HG03342 (cell line): ENCODE results near the gene SORCS2.

Experiments used
- ATAC-seq: cut with Tn5 transposase; IDR thresholded peaks from one replicate; pipeline ENCODE4 v1.9.1; 2021; ENCODE audit warnings: mild to moderate bottlenecking, moderate library complexity; ENCODE audit not compliant: unreplicated experiment

SORCS2 gene

GRCh38 chr4:7638984-7639789, 446.8 kb downstream of the SORCS2 start:
- no peak for ATAC-seq

DNA sequence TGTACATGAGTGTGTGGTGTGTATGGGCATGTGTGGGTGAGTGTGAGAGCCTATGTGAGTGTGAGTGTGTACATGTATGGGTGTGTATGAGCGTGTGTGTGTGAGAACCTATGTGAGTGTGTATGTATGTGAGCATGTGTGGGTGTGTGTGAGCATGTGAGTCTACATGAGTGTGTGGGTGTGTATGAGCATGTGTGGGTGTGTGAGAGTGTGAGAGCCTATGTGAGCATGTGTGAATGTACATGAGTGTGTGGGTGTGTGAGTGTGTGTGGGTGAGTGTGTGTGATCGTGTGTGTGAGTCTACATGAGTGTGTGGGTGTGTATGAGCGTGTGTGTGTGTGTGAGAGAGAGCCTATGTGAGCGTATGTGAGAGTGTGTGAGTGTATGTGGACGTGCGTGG, 447.8 kb downstream of the SORCS2 start:
- ATAC-seq: no peak

- no peak for ATAC-seq
These were observed 449.4 kb downstream of the SORCS2 start for GRCh38 chr4:7641712-7642111.

GRCh38 chr4:7642741-7643458, 450.6 kb downstream of the SORCS2 start:
- no peak for ATAC-seq

DNA sequence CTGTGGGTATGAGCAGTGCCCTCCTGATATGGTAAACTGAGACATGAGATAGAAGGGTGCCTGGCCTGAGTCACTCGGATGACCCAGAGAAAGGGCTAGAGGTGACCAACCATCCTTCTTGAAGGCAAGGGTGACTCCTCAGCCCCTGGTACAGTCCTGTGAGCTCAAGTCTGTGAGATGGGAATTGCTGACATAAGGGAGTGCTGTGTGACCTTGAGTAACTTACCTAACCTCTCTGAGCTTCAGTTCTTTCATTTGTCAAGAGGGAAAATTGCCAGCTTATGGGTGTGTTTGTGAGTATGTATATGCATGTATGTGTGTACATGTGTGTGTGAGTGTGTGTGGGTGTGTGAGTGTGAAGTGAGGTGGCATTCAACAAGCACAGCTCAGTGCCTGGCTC, 452.8 kb downstream of the SORCS2 start:
- no peak for ATAC-seq

GRCh38 chr4:7645956-7646355, 453.6 kb downstream of the SORCS2 start:
- ATAC-seq: no peak

DNA sequence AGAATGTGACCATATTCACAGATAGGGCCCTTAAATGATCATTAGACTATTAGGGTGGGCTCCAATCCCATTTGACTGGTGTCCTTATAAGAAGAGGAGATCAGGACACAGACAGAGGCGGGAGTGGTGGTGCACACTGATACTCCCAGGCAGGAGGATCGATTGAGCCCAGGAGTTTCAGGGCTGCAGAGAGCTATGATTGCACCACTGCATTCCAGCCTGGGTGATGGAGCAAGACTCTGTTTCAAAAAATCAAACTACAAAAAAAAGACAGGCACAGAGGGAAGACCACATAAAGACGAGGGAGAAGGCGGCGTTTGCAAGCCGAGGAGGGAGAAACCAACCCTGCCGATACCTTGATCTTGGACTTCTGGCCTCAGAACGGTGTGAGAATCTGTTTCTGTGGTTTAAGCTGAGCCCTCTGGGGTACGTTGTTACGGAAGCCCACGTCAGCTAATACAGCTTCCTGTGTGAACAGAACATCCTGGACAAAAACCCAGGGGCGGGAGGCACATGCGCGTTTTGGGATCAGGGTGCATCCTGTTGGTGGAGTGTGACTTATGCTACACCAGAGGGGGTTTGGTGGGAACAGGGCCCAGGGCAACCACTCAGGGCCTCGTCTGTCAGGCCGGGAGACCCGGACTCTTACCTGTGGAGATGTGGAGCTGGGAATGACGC, 454.2 kb downstream of the SORCS2 start:
- ATAC-seq: no peak

DNA sequence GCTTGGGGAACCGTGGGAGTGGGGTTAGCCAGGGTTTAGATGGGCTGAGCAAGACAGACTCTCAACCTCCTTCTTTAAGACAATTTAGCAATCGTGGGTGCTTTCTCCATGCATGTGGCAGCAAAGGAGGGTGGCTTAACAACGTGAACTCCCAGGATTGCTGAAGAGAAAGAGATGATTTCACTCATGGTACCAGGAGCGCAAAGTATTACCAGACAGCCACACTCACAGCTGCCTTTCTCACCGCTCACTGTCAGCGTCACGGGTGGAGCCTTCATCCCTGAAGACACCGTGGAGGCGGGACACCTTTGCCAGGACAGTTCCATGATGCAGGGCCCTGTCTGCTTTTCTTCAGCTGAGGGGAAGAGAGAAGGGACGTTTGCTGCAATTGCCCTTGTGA, 454.8 kb downstream of the SORCS2 start:
- ATAC-seq: no peak

DNA sequence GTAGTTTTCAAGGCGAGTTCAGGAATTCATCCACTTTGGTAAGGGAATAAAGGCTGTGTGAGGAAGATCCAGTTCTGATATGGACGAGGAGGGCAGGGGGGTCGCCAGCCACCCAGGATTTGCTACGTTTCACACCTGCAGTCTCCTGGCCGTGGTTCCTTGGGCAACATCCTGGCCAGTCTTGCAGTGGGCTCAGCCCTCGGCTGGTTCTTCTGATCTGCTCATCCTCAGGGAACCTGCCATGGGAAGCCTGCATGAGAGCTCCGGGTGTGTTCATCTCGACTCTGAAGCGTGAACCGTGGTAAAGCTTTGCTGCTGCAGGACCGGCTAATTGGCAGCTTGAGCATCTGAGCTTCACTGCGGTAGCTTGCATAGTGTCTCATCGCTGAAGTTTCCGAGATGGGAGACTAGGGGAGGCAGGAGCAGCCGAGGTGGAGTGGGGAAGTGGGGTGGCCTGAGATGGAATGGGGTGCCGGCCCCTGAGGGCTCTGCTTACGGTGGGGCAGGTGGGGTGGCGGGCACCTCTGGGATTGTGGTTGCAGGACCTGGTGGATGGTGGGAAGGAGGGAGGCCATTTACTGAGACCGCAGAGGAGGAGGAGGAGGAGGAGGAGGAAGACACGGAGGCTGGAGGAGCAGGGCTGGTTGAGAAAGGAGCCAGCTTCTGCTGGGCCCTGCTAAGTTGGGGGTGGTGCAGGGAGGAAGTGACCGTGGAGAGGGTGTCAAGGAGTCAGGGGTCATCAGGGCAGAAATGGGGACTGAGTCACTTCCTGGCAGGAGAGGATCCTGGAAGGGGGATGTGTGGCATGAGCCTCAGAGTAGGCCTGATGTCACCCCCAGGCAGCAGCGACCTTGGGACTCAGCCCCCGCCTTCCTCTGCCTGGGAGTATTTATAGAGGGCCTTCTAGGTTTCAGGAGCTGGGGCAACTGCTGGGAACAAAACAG, 455.5 kb downstream of the SORCS2 start:
- no peak for ATAC-seq

- ATAC-seq: no peak
These were observed 456.4 kb downstream of the SORCS2 start for GRCh38 chr4:7648544-7649395.

GRCh38 chr4:7649411-7649740, 457.0 kb downstream of the SORCS2 start:
- ATAC-seq: no peak

DNA sequence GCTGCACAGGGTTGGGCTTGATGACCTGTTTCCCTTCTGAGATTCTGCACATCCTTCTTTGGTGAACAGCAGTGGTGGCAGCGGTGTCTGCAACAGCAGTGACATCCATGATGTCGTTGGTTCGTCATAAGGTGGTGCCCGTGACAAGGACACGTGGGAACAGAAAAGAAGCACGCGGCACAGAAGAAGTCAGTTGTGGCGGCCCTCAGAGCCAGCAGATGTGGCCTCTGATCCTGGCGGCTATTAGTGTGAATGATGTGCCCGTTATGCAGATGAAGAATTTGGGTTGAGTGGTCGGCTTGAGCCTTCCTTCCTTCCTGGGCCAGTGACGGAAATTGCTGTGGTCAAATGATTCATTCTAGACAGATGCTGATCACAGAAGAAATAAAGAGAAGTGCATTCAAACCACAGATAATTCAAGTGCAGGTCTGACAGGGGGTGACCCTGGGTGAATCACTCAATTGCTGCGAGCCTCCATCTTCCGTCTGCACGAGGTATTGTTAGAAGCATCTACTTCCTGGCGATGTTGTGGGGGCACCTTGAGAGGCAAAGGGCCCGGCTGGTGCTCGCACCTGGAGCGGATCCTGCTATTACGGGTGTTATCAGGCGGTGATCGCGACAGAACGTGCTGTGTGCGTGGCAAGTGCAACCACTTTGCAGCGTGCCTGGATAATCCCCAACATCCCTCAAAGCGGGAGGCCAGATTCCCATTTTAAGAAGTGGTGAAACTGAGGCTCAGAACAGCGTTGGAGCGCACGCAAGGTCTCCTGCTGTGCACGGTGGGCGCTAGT, 457.6 kb downstream of the SORCS2 start:
- no peak for ATAC-seq

DNA sequence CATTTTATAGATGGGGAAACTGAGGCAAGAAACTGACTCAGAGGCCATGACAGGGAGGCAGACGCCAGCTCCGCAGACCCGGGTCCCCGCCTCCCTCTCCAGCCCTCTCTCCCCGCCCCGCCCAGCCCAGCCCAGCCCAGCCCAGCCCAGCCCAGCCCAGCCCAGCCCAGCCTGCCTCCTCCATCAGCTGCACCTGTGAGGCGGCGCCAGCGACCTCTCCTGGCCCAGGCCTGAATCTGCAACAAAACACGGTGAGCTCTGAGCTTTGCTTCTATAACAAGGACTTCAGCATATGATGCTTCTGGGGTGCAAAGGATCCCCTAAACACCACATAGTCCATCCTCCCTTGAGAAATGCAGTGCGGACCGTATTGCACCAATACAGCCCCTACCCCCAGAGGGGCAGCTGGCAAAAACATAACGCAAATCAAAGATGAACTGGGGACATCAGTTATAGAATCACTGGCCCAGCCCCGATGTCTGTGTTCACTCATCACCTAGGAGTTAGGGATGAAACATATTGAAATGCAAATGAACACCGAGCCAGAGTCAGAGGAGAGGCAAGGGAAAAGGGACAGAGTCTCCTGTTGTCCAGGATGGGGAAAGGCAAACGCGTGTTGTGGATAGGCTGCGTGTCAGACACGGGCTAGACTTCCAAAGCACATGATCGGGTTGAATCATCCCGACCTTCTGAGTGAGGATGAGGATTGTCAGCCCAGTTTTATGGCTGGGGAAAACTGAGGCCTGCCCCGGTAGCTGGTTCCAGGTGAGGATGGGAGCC, 458.5 kb downstream of the SORCS2 start:
- no peak for ATAC-seq

- no peak for ATAC-seq
These were observed 459.2 kb downstream of the SORCS2 start for GRCh38 chr4:7651461-7651921.

- ATAC-seq: no peak
These were observed 459.7 kb downstream of the SORCS2 start for GRCh38 chr4:7652006-7652405.

DNA sequence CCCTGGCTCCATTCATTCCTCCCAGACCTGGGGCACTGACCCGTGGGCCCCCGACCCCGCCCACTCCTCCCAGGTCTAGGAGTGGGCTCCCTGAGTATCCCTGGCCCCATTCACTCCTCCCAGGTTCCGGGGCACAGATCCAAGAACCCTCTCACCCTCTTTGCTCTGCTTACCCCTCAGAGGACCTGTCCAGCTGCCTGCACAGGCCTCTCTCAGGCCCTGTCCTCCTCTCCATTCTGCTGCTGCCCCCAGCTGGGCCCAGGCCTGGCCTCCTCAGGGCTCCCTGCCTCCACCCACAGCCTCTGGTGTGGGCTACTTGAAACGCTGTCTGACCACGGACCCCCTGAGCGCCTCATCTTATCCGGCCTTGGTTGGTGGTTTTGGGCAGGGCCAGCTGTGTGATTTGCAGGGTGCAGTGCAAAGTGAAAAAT, 460.1 kb downstream of the SORCS2 start:
- ATAC-seq: no peak

DNA sequence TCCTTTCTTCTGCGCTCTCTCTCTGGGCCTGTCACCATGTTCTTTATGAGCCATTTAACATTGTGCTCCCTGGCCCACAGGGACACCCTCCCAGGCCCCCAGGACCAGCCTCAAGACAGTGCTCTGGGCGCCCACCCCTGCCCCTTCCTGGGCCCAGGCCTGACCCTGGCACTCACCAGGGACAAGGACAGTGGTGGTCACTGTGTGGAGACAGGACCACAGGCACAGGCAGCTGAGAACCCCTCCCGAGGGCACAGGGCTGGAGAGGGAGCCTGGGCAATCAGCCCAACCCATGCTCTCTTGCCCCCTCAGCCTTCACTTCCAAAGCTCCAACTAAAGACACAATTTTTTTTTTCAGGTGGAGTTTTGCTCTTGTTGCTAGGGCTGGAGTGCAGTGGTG, 460.6 kb downstream of the SORCS2 start:
- no peak for ATAC-seq
